Endodermal cell (in vitro differentiated cells): Measurements from ENCODE around the gene EFCAB11. TPM values are rescaled to one million over a fixed set of nuclear protein-coding genes. Genes with fewer than 3 reads are reported as not detected.

Source experiments
- DNase-seq: peaks from one replicate; pipeline ENCODE4 v3.0.0-alpha.2; 2017
- H3K27ac ChIP-seq: 2 replicates; pipeline ENCODE4 v1.5.1; 2013; ENCODE audit warnings: mild to moderate bottlenecking, low read depth, low read length, moderate library complexity
- H3K27me3 ChIP-seq: 2 replicates; pipeline ENCODE4 v1.6.1; 2013; ENCODE audit warnings: mild to moderate bottlenecking, low read length, moderate library complexity; ENCODE audit not compliant: insufficient read depth, control insufficient read depth, poor library complexity, severe bottlenecking
- H3K36me3 ChIP-seq: 2 replicates; pipeline ENCODE4 v1.7.0; 2013; ENCODE audit warnings: mild to moderate bottlenecking, low read length, moderate library complexity; ENCODE audit not compliant: control insufficient read depth, insufficient read depth
- H3K4me1 ChIP-seq: one replicate; pipeline ENCODE4 v1.7.0; 2013; ENCODE audit warnings: low read length; ENCODE audit not compliant: control insufficient read depth, insufficient read depth
- H3K4me3 ChIP-seq: 2 replicates; pipeline ENCODE4 v1.5.1; 2013; ENCODE audit warnings: mild to moderate bottlenecking, low read length, moderate library complexity
- H3K9ac ChIP-seq: 2 replicates; pipeline ENCODE4 v1.6.1; 2013; ENCODE audit warnings: mild to moderate bottlenecking, low read length, moderate library complexity; ENCODE audit not compliant: poor library complexity, severe bottlenecking; ENCODE audit errors: extremely low read depth
- H3K9me3 ChIP-seq: 2 replicates; pipeline ENCODE4 v1.6.1; 2013; ENCODE audit warnings: mild to moderate bottlenecking, low read length, moderate library complexity; ENCODE audit not compliant: control insufficient read depth
- H3K27ac Mint-ChIP-seq: 2 replicates; pipeline ENCODE4 v1.8.0; 2020; ENCODE audit warnings: mixed read lengths
- H3K27me3 Mint-ChIP-seq: 2 replicates; pipeline ENCODE4 v1.8.0; 2021; ENCODE audit warnings: mild to moderate bottlenecking, mixed read lengths; ENCODE audit not compliant: insufficient read depth
- H3K36me3 Mint-ChIP-seq: 2 replicates; pipeline ENCODE4 v1.8.0; 2020; ENCODE audit warnings: low read depth, mixed read lengths
- H3K4me1 Mint-ChIP-seq: 2 replicates; pipeline ENCODE4 v1.8.0; 2020; ENCODE audit warnings: mixed read lengths
- H3K4me3 Mint-ChIP-seq: 2 replicates; pipeline ENCODE4 v1.8.0; 2020; ENCODE audit warnings: mild to moderate bottlenecking, moderate library complexity, mixed read lengths
- H3K9me3 Mint-ChIP-seq: 2 replicates; pipeline ENCODE4 v1.8.0; 2020; ENCODE audit warnings: mild to moderate bottlenecking, mixed read lengths
- WGBS, 2 experiments: methylation state at CpG; one replicate each; pipeline versions ENCODE4 v1.1.5 to v1.1.7; 2013; ENCODE audit warnings: missing lambda C conversion rate in 2 of 2, mixed read lengths in 1 of 2; ENCODE audit not compliant: insufficient coverage in 1 of 2, insufficient read length in 1 of 2; 5-methylcytosine and 5-hydroxymethylcytosine counted together
- total RNA-seq, 2 donors: library from RNA; stranded (reverse); fragmentation: NEBNext Ultra II Directional in 1 of 2; extraction: Animal tissue kit (Norgen Biotek cat#: 25700) in 1 of 2; gene quantifications; 2 replicates in 1 of 2; 3 replicates in 1 of 2; pipeline ENCODE4 v1.2.1, GENCODE V29; 2021
- TF ChIP-seq, protein P1 (sequence below): fragments of 200-600 bp; sonication (generic); conservative IDR thresholded peaks from 2 replicates; pipeline ENCODE4 v1.5.0; 2021; ENCODE audit warnings: antibody characterized with exemption, mild to moderate bottlenecking

Gene EFCAB11
- total RNA-seq, 2 donors from 2014 or later = 23.8 to 47.6 TPM

DNA sequence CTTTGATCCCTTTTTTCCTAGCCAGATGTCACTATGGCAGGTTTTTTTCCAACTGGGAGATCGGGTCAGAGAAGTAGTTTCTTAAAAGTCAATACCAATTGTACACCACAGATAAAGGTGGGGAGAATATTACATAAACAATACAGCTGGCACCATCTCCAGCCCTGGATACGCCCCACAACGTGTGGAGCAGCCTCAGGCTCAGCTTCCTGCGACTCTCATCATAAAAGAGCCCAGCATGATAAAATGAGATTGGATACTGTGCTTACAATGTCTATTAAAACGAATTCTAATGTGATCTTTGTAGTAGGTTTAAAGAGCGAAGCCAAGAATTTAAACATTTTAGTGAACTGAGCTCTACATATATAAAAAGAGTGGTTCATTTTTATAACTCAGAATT is 21.5 kb downstream of the EFCAB11 start:
- Histone ChIP-seq H3K4me1 (no peaks in the 10 kb centered on the region), H3K27me3 (no peaks in the 10 kb centered on the region), H3K4me3 (no peak overlapping the region), H3K9me3 (no peaks in the 10 kb centered on the region), H3K9ac (no peak overlapping the region), H3K27ac (no peak overlapping the region), H3K36me3 (peaks cover 10% of the 10 kb centered on the region)
- no peaks in the 10 kb centered on the region for H3K27me3 Mint-ChIP-seq
- no peaks in the 10 kb centered on the region for H3K36me3 Mint-ChIP-seq
- WGBS, 2 experiments = 83 to 89% methylated on average over 1 to 6 of the region's 6 CpGs
- no peaks in the 10 kb centered on the region for H3K9me3 Mint-ChIP-seq
- DNase-seq = no peak
- no peak overlapping the region for H3K27ac Mint-ChIP-seq
- no peak overlapping the region for H3K4me3 Mint-ChIP-seq
- TF ChIP-seq, protein P1, sequence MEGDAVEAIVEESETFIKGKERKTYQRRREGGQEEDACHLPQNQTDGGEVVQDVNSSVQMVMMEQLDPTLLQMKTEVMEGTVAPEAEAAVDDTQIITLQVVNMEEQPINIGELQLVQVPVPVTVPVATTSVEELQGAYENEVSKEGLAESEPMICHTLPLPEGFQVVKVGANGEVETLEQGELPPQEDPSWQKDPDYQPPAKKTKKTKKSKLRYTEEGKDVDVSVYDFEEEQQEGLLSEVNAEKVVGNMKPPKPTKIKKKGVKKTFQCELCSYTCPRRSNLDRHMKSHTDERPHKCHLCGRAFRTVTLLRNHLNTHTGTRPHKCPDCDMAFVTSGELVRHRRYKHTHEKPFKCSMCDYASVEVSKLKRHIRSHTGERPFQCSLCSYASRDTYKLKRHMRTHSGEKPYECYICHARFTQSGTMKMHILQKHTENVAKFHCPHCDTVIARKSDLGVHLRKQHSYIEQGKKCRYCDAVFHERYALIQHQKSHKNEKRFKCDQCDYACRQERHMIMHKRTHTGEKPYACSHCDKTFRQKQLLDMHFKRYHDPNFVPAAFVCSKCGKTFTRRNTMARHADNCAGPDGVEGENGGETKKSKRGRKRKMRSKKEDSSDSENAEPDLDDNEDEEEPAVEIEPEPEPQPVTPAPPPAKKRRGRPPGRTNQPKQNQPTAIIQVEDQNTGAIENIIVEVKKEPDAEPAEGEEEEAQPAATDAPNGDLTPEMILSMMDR = no peak
- H3K4me1 Mint-ChIP-seq = no peaks in the 10 kb centered on the region

DNA sequence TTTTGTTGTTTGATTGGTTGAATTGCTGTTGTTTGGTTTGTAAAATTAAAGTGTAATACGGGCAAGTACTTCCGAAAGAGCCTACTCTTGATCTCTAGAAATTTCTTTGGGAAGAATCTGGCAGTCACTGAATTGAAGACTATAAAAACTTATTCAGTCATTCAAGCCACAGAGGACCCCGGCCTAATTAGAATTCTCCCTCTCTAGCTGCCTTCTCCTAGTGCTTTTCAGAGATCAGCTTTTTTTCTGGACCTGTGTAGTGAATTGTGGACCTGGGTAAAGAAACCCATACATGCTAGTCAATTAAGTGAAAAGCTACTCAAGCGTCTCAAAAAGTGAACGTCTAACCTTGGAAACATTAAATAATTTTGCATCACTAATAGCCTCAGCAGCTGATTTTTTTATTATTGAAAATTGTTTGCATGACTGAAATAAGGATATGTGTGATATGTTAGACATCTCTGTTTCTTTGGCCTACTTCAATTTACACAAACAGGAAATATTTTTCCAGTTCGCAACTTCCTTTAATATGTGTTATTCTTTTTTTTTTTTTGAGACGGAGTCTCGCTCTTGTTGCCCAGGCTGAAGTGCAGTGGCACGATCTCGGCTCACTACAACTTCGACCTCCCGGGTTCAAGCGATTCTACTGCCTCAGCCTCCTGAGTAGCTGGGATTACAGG is 27.2 kb downstream of the EFCAB11 start:
- no peak for DNase-seq
- no peak overlapping the region for H3K27ac ChIP-seq
- Mint-ChIP-seq H3K4me3 (no peak overlapping the region), H3K4me1 (no peaks in the 10 kb centered on the region), H3K27ac (no peak overlapping the region), H3K36me3 (no peaks in the 10 kb centered on the region), H3K9me3 (no peaks in the 10 kb centered on the region), H3K27me3 (no peaks in the 10 kb centered on the region)
- TF ChIP-seq, protein P1 = no peak
- no peak overlapping the region for H3K4me3 ChIP-seq
- H3K9me3 ChIP-seq = no peaks in the 10 kb centered on the region
- no peak overlapping the region for H3K9ac ChIP-seq
- peaks cover 16% of the 10 kb centered on the region for H3K36me3 ChIP-seq
- no peaks in the 10 kb centered on the region for H3K4me1 ChIP-seq
- 90 to 92% methylated on average over 2 to 12 of the region's 13 CpGs for WGBS, 2 experiments
- H3K27me3 ChIP-seq = no peaks in the 10 kb centered on the region

DNA sequence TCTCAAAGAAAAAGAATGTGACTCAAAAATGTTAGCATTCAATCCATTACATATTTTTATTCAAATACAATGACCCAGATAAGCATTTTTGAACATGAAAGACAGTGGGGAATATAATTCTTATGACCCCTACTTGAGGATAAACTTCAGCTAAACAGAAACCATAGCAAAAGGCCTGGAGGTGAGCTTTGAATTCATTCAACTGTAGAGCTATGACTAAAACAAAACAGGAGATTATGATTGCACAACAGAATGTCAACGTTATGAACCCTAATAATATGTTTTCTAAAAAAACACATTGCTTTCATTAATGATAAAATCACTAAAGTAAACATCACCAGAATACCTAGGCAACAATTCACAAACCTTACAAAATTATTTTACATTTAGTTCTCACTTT is 27.8 kb downstream of the EFCAB11 start:
- Mint-ChIP-seq H3K4me3 (no peak overlapping the region), H3K27me3 (no peaks in the 10 kb centered on the region), H3K36me3 (no peaks in the 10 kb centered on the region), H3K9me3 (no peaks in the 10 kb centered on the region), H3K4me1 (no peaks in the 10 kb centered on the region), H3K27ac (no peak overlapping the region)
- H3K4me1 ChIP-seq = no peaks in the 10 kb centered on the region
- no peaks in the 10 kb centered on the region for H3K27me3 ChIP-seq
- H3K9ac ChIP-seq = no peak overlapping the region
- no peak for DNase-seq
- H3K9me3 ChIP-seq = no peaks in the 10 kb centered on the region
- H3K4me3 ChIP-seq = no peak overlapping the region
- WGBS, 2 experiments = 83 to 100% methylated on average over 1 of the region's 1 CpG
- H3K36me3 ChIP-seq = peaks cover 11% of the 10 kb centered on the region
- TF ChIP-seq, protein P1 = no peak
- H3K27ac ChIP-seq = no peak overlapping the region
